ENCODE measurements around the gene MAFG. TPM values are rescaled to one million over a fixed set of nuclear protein-coding genes. Genes with fewer than 3 reads are reported as not detected.
A peak's percentile ranks its signal among the peaks of the same experiment; 100 is the strongest.

Gene MAFG
- total and polyA plus RNA-seq, 2 experiments from 2014 or later, result 17.2 to 33.4 TPM

DNA sequence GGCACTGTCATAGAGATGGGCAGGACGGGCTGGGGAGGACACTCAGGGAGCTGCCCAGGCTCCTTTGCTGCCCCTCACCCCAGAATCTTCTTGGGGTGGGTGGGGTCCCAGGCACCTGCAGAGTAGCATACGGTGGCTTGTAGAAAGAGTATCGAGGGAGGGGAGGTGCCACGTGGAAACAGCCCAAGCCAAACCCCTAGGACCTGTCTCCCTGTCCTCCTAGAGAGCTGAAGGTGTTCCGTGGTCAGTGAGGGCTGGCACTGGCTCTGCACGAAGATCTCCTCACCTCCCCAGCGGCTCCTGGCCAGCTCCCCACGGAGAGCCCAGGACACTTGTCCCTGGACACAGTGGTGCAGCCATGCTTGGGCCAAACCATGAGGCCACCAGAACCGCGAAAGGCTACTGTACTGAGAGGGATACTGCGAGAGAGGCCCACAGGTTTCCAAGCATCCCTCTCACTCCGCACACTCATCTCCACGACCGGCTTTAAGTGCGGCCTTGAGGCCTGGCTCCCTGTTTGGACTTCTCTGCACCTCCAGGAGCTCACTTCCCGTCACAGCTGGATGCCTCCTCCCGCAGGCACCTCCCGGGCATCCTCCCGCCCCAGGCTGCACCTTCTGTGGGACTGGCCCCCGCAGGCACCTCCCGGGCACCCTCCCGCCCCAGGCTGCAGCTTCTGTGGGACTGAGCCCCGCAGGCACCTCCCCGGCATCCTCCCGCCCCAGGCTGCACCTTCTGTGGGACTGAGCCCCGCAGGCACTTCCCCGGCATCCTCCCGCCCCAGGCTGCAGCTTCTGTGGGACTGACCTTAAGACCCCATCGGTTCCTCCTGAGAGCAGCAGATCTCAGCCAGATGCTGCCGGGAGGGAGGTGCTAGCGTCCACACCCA lies 2.0 kb upstream of the MAFG start (continued):
- TF ChIP-seq, protein P1, sequence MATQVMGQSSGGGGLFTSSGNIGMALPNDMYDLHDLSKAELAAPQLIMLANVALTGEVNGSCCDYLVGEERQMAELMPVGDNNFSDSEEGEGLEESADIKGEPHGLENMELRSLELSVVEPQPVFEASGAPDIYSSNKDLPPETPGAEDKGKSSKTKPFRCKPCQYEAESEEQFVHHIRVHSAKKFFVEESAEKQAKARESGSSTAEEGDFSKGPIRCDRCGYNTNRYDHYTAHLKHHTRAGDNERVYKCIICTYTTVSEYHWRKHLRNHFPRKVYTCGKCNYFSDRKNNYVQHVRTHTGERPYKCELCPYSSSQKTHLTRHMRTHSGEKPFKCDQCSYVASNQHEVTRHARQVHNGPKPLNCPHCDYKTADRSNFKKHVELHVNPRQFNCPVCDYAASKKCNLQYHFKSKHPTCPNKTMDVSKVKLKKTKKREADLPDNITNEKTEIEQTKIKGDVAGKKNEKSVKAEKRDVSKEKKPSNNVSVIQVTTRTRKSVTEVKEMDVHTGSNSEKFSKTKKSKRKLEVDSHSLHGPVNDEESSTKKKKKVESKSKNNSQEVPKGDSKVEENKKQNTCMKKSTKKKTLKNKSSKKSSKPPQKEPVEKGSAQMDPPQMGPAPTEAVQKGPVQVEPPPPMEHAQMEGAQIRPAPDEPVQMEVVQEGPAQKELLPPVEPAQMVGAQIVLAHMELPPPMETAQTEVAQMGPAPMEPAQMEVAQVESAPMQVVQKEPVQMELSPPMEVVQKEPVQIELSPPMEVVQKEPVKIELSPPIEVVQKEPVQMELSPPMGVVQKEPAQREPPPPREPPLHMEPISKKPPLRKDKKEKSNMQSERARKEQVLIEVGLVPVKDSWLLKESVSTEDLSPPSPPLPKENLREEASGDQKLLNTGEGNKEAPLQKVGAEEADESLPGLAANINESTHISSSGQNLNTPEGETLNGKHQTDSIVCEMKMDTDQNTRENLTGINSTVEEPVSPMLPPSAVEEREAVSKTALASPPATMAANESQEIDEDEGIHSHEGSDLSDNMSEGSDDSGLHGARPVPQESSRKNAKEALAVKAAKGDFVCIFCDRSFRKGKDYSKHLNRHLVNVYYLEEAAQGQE (IDR thresholded peaks at IDR 0.05; ENCODE audit: unreplicated experiment), result no peak

DNA sequence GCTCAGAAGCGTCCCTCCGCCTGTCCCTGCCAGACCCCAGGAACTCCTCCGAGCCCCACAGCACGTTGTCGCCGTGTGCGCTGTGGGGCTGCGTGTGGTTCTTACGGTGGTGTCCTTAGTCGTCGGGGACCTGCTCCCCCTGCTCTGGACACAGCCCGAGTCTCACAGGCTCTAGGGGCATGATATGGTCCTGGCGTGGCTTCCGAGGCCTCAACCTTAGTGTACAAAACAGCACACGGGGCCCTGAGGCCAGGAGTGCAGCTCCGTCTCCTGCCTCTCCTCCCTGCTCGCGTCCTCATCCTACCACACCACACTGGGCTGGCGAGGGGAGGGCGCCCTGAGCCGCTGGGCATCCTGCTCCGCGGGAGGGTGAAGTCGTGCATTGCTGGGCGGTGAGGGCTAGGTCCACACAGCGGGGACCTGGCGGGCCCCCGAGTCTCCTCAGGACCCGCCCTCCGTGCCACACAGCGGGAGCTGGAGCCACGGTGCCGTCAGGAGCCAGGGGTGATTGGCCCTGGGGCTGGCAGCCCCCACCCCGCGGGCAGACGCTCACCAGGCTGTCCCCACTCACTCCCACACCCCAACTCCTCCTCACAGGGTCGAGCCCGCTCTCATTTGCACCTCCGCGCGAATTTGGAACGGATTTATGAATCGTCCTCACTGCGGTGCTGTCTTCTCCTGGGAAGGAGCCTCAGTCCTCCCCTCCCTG lies 1.2 kb upstream of the MAFG start:
- peaks cover 28% of the 10 kb centered on the region for H3K4me1 Mint-ChIP-seq
- H3K27me3 Mint-ChIP-seq (ENCODE audit: insufficient read depth, low read depth, poor library complexity), result peaks cover 26% of the 10 kb centered on the region
- H3K4me3 Mint-ChIP-seq, result peak overlapping the region; percentile 72
- no peak overlapping the region for H3K27ac Mint-ChIP-seq
- H3K27me3 ChIP-seq (ENCODE audit: insufficient read depth), result peaks cover 10% of the 10 kb centered on the region; the same call in 1 of the 2 replicates
- H3K4me3 ChIP-seq, result peak overlapping the region; percentile 79
- H3K79me2 ChIP-seq (replicated peaks; ENCODE audit: insufficient read depth), result peaks cover 34% of the 10 kb centered on the region
- peak; percentile 1 for ATAC-seq
- peaks cover 4% of the 10 kb centered on the region for H4K20me1 ChIP-seq (replicated peaks; ENCODE audit: insufficient read depth)
- H2AFZ ChIP-seq, result peak overlapping the region; percentile 86; the same call in 1 of the 2 replicates
- H3K27ac ChIP-seq (ENCODE audit: low read depth), result no peak overlapping the region
- no peaks in the 10 kb centered on the region for H3K36me3 ChIP-seq (ENCODE audit: insufficient read depth)
- no peaks in the 10 kb centered on the region for H3K9me3 Mint-ChIP-seq
- peaks cover 28% of the 10 kb centered on the region for H3F3A ChIP-seq (replicated peaks; ENCODE audit: low read depth)
- peak overlapping the region; percentile 94 for H3K4me2 ChIP-seq
- no peaks in the 10 kb centered on the region for H3K9me2 ChIP-seq (ENCODE audit: insufficient read depth)
- peaks cover 15% of the 10 kb centered on the region for H3K36me3 Mint-ChIP-seq (ENCODE audit: low read depth)
- no peak for DNase-seq (ENCODE audit: low spot score)
- H3K4me1 ChIP-seq (ENCODE audit: insufficient read depth), result peaks cover 24% of the 10 kb centered on the region; the same call in 1 of the 2 replicates
- TF ChIP-seq NANOG (IDR thresholded peaks at IDR 0.05; ENCODE audit: borderline replicate concordance) (no peak), CTCF (conservative IDR thresholded peaks at IDR 0.05; ENCODE audit: low read depth in 2 of 2) (no peak), CREB1 (CRISPR knock-in tag; IDR thresholded peaks at IDR 0.05; ENCODE audit: low read depth) (no peak), JUNB (IDR thresholded peaks at IDR 0.05; ENCODE audit: unreplicated experiment) (no peak)
- TF ChIP-seq, protein P2, sequence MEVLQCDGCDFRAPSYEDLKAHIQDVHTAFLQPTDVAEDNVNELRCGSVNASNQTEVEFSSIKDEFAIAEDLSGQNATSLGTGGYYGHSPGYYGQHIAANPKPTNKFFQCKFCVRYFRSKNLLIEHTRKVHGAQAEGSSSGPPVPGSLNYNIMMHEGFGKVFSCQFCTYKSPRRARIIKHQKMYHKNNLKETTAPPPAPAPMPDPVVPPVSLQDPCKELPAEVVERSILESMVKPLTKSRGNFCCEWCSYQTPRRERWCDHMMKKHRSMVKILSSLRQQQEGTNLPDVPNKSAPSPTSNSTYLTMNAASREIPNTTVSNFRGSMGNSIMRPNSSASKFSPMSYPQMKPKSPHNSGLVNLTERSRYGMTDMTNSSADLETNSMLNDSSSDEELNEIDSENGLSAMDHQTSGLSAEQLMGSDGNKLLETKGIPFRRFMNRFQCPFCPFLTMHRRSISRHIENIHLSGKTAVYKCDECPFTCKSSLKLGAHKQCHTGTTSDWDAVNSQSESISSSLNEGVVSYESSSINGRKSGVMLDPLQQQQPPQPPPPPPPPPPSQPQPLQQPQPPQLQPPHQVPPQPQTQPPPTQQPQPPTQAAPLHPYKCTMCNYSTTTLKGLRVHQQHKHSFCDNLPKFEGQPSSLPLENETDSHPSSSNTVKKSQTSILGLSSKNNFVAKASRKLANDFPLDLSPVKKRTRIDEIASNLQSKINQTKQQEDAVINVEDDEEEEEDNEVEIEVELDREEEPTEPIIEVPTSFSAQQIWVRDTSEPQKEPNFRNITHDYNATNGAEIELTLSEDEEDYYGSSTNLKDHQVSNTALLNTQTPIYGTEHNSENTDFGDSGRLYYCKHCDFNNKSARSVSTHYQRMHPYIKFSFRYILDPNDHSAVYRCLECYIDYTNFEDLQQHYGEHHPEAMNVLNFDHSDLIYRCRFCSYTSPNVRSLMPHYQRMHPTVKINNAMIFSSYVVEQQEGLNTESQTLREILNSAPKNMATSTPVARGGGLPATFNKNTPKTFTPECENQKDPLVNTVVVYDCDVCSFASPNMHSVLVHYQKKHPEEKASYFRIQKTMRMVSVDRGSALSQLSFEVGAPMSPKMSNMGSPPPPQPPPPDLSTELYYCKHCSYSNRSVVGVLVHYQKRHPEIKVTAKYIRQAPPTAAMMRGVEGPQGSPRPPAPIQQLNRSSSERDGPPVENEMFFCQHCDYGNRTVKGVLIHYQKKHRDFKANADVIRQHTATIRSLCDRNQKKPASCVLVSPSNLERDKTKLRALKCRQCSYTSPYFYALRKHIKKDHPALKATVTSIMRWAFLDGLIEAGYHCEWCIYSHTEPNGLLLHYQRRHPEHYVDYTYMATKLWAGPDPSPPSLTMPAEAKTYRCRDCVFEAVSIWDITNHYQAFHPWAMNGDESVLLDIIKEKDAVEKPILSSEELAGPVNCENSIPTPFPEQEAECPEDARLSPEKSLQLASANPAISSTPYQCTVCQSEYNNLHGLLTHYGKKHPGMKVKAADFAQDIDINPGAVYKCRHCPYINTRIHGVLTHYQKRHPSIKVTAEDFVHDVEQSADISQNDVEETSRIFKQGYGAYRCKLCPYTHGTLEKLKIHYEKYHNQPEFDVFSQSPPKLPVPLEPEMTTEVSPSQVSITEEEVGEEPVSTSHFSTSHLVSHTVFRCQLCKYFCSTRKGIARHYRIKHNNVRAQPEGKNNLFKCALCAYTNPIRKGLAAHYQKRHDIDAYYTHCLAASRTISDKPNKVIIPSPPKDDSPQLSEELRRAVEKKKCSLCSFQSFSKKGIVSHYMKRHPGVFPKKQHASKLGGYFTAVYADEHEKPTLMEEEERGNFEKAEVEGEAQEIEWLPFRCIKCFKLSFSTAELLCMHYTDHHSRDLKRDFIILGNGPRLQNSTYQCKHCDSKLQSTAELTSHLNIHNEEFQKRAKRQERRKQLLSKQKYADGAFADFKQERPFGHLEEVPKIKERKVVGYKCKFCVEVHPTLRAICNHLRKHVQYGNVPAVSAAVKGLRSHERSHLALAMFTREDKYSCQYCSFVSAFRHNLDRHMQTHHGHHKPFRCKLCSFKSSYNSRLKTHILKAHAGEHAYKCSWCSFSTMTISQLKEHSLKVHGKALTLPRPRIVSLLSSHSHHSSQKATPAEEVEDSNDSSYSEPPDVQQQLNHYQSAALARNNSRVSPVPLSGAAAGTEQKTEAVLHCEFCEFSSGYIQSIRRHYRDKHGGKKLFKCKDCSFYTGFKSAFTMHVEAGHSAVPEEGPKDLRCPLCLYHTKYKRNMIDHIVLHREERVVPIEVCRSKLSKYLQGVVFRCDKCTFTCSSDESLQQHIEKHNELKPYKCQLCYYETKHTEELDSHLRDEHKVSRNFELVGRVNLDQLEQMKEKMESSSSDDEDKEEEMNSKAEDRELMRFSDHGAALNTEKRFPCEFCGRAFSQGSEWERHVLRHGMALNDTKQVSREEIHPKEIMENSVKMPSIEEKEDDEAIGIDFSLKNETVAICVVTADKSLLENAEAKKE (CRISPR knock-in tag; IDR thresholded peaks at IDR 0.05), result no peak
- TF ChIP-seq, protein P1 (IDR thresholded peaks at IDR 0.05; ENCODE audit: unreplicated experiment), result no peak
